Testis (tissue), 2 donors: ENCODE results near the gene EIF4G1.

Experiments used
- POLR2A ChIP-seq: fragments of 450-650 bp; IDR thresholded peaks from one replicate; pipeline ENCODE4 v1.6.1; 2017; ENCODE audit warnings: antibody characterized with exemption, mild to moderate bottlenecking, moderate library complexity
- TF ChIP-seq, protein P1 (sequence below), 3 experiments: fragments of 450-650 bp in 2 of 3; fragments of 200-600 bp in 1 of 3; sonication (generic) in 1 of 3; IDR thresholded peaks; one replicate each; pipeline ENCODE4 v1.5.1; 2016 to 2019; ENCODE audit warnings: antibody characterized with exemption in 3 of 3, mild to moderate bottlenecking in 2 of 3, moderate library complexity in 1 of 3

GRCh38 chr3:184314700-184315542 lies 515 bp downstream of the EIF4G1 start:
- TF ChIP-seq, protein P1, sequence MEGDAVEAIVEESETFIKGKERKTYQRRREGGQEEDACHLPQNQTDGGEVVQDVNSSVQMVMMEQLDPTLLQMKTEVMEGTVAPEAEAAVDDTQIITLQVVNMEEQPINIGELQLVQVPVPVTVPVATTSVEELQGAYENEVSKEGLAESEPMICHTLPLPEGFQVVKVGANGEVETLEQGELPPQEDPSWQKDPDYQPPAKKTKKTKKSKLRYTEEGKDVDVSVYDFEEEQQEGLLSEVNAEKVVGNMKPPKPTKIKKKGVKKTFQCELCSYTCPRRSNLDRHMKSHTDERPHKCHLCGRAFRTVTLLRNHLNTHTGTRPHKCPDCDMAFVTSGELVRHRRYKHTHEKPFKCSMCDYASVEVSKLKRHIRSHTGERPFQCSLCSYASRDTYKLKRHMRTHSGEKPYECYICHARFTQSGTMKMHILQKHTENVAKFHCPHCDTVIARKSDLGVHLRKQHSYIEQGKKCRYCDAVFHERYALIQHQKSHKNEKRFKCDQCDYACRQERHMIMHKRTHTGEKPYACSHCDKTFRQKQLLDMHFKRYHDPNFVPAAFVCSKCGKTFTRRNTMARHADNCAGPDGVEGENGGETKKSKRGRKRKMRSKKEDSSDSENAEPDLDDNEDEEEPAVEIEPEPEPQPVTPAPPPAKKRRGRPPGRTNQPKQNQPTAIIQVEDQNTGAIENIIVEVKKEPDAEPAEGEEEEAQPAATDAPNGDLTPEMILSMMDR (IDR thresholded peaks at IDR 0.05): no peak
- no peak for TF ChIP-seq POLR2A
